Upper lobe of left lung (tissue), 4 donors: ENCODE results near the gene RFWD3.

Experiments used
- CTCF ChIP-seq, 6 experiments: fragments of 450-650 bp in 4 of 6; fragments of 200-600 bp in 2 of 6; sonication (generic) in 2 of 6; IDR thresholded peaks; one replicate each; pipeline ENCODE4 v1.5.1; 2016 to 2019; ENCODE audit warnings: antibody characterized with exemption in 6 of 6
- EP300 ChIP-seq, 4 donors: sonication (generic); formaldehyde crosslinking; IDR thresholded peaks; one replicate each; pipeline ENCODE4 v1.5.1; 2017; ENCODE audit warnings: antibody characterized with exemption in 4 of 4, control low read depth in 2 of 4
- POLR2A ChIP-seq, 4 donors: fragments of 450-650 bp; IDR thresholded peaks; one replicate each; pipeline ENCODE4 v1.5.1; 2016 to 2017; ENCODE audit warnings: antibody characterized with exemption in 4 of 4, mild to moderate bottlenecking in 2 of 4
- POLR2AphosphoS5 ChIP-seq, 2 donors: sonication (generic); formaldehyde crosslinking; IDR thresholded peaks; one replicate each; pipeline ENCODE4 v1.5.1; 2017; ENCODE audit warnings: antibody characterized with exemption in 2 of 2

GRCh38 chr16:74660383-74660782 lies 6.3 kb downstream of the RFWD3 start:
- TF ChIP-seq CTCF (IDR thresholded peaks at IDR 0.05) (no peak), POLR2A (IDR thresholded peaks at IDR 0.05) (no peak), EP300 (IDR thresholded peaks at IDR 0.05) (no peak), POLR2AphosphoS5 (IDR thresholded peaks at IDR 0.05) (no peak)
